HUES64 (cell line): ENCODE data around the gene CCDC68.

Experiments
- H3K27ac ChIP-seq: 2 replicates; pipeline ENCODE4 v1.7.0; 2013; ENCODE audit warnings: low read depth, low read length, inconsistent platforms
- H3K27me3 ChIP-seq: 2 replicates; pipeline ENCODE4 v1.6.1; 2013; ENCODE audit warnings: mild to moderate bottlenecking, low read length; ENCODE audit not compliant: insufficient read depth
- H3K36me3 ChIP-seq: 2 replicates; pipeline ENCODE4 v1.6.1; 2013; ENCODE audit warnings: mild to moderate bottlenecking, low read length; ENCODE audit not compliant: insufficient read depth
- H3K4me1 ChIP-seq: 2 replicates; pipeline ENCODE4 v1.6.1; 2013; ENCODE audit warnings: mild to moderate bottlenecking, low read length, moderate library complexity; ENCODE audit not compliant: insufficient read depth
- H3K4me3 ChIP-seq: 2 replicates; pipeline ENCODE4 v1.5.1; 2013; ENCODE audit warnings: mild to moderate bottlenecking, low read length, moderate library complexity
- H3K9ac ChIP-seq: 2 replicates; pipeline ENCODE4 v1.6.1; 2013; ENCODE audit warnings: mild to moderate bottlenecking, low read depth, low read length
- H3K9me3 ChIP-seq: 2 replicates; pipeline ENCODE4 v1.6.1; 2013; ENCODE audit warnings: low read depth, low read length; ENCODE audit not compliant: insufficient read depth
- WGBS: fragments of 150-250, 120-280 bp; methylation state at CpG from one replicate; pipeline ENCODE4 v1.1.7; 2013; ENCODE audit warnings: missing lambda C conversion rate; 5-methylcytosine and 5-hydroxymethylcytosine counted together

Gene CCDC68

GRCh38 chr18:54888378-54888777, 70.9 kb downstream of the CCDC68 start:
- no peaks in the 10 kb centered on the region for H3K9me3 ChIP-seq
- no peak overlapping the region for H3K27ac ChIP-seq
- no peak overlapping the region for H3K9ac ChIP-seq
- no peak overlapping the region for H3K4me3 ChIP-seq
- H3K27me3 ChIP-seq = no peaks in the 10 kb centered on the region
- H3K36me3 ChIP-seq = no peaks in the 10 kb centered on the region
- no peaks in the 10 kb centered on the region for H3K4me1 ChIP-seq
- WGBS = 82% methylated on average over 1 of the region's 2 CpGs

GRCh38 chr18:54883816-54884604, 75.3 kb downstream of the CCDC68 start:
- 97% methylated on average over 6 of the region's 6 CpGs for WGBS
- Histone ChIP-seq H3K9ac (no peak overlapping the region), H3K4me1 (peaks cover 6% of the 10 kb centered on the region; the same call in 1 of the 2 replicates), H3K27me3 (no peaks in the 10 kb centered on the region), H3K4me3 (no peak overlapping the region), H3K36me3 (no peaks in the 10 kb centered on the region), H3K9me3 (no peaks in the 10 kb centered on the region), H3K27ac (no peak overlapping the region)

- 66% methylated on average over 4 of the region's 4 CpGs for WGBS
These were observed 76.9 kb downstream of the CCDC68 start for GRCh38 chr18:54882318-54882717.

GRCh38 chr18:54881229-54881768, 78.0 kb downstream of the CCDC68 start:
- Histone ChIP-seq H3K9ac (no peak overlapping the region), H3K36me3 (no peaks in the 10 kb centered on the region), H3K9me3 (no peaks in the 10 kb centered on the region), H3K27me3 (no peaks in the 10 kb centered on the region), H3K4me1 (peaks cover 6% of the 10 kb centered on the region; the same call in 1 of the 2 replicates), H3K27ac (no peak overlapping the region), H3K4me3 (no peak overlapping the region)
- 91% methylated on average over 6 of the region's 6 CpGs for WGBS

More at GRCh38 chr18:54882318-54882717, 76.9 kb downstream of the CCDC68 start:
- no peaks in the 10 kb centered on the region for H3K9me3 ChIP-seq
- peaks cover 6% of the 10 kb centered on the region; the same call in 1 of the 2 replicates for H3K4me1 ChIP-seq
- no peak overlapping the region for H3K27ac ChIP-seq
- no peak overlapping the region for H3K4me3 ChIP-seq
- no peak overlapping the region for H3K9ac ChIP-seq
- H3K27me3 ChIP-seq = no peaks in the 10 kb centered on the region
- no peaks in the 10 kb centered on the region for H3K36me3 ChIP-seq

GRCh38 chr18:54880395-54881105, 78.7 kb downstream of the CCDC68 start:
- Histone ChIP-seq H3K9me3 (no peaks in the 10 kb centered on the region), H3K4me1 (peaks cover 6% of the 10 kb centered on the region; the same call in 1 of the 2 replicates), H3K27me3 (no peaks in the 10 kb centered on the region), H3K36me3 (no peaks in the 10 kb centered on the region), H3K4me3 (no peak overlapping the region), H3K9ac (no peak overlapping the region), H3K27ac (no peak overlapping the region)
- WGBS = 69% methylated on average over 5 of the region's 5 CpGs

- H3K4me3 ChIP-seq = no peak overlapping the region
- no peaks in the 10 kb centered on the region for H3K9me3 ChIP-seq
- H3K27me3 ChIP-seq = no peaks in the 10 kb centered on the region
- 66% methylated on average over 4 of the region's 4 CpGs for WGBS
- H3K27ac ChIP-seq = no peak overlapping the region
- H3K9ac ChIP-seq = no peak overlapping the region
- no peaks in the 10 kb centered on the region for H3K36me3 ChIP-seq
- peaks cover 6% of the 10 kb centered on the region; the same call in 1 of the 2 replicates for H3K4me1 ChIP-seq
These were observed 79.6 kb downstream of the CCDC68 start for GRCh38 chr18:54879691-54880090.

GRCh38 chr18:54878659-54879358, 80.5 kb downstream of the CCDC68 start:
- 90% methylated on average over 2 of the region's 3 CpGs for WGBS
- no peaks in the 10 kb centered on the region for H3K36me3 ChIP-seq
- H3K4me1 ChIP-seq = peaks cover 6% of the 10 kb centered on the region; the same call in 1 of the 2 replicates
- no peaks in the 10 kb centered on the region for H3K27me3 ChIP-seq
- H3K9ac ChIP-seq = no peak overlapping the region
- H3K27ac ChIP-seq = no peak overlapping the region
- no peak overlapping the region for H3K4me3 ChIP-seq
- no peaks in the 10 kb centered on the region for H3K9me3 ChIP-seq

- Histone ChIP-seq H3K4me1 (peaks cover 6% of the 10 kb centered on the region; the same call in 1 of the 2 replicates), H3K9ac (no peak overlapping the region), H3K9me3 (no peaks in the 10 kb centered on the region), H3K27ac (no peak overlapping the region), H3K27me3 (no peaks in the 10 kb centered on the region), H3K4me3 (no peak overlapping the region), H3K36me3 (no peaks in the 10 kb centered on the region)
- WGBS = 84% methylated on average over 2 of the region's 2 CpGs
These were observed 81.1 kb downstream of the CCDC68 start for GRCh38 chr18:54878159-54878622.

GRCh38 chr18:54877076-54877475, 82.2 kb downstream of the CCDC68 start:
- no peak overlapping the region for H3K27ac ChIP-seq
- no peaks in the 10 kb centered on the region for H3K9me3 ChIP-seq
- H3K27me3 ChIP-seq = no peaks in the 10 kb centered on the region
- no peaks in the 10 kb centered on the region for H3K36me3 ChIP-seq
- no peak overlapping the region for H3K4me3 ChIP-seq
- H3K4me1 ChIP-seq = peaks cover under 1% of the 10 kb centered on the region; the same call in 1 of the 2 replicates
- no peak overlapping the region for H3K9ac ChIP-seq
- WGBS = 95% methylated on average over 1 of the region's 1 CpG

GRCh38 chr18:54875063-54875462, 84.2 kb downstream of the CCDC68 start:
- Histone ChIP-seq H3K36me3 (no peaks in the 10 kb centered on the region), H3K27me3 (no peaks in the 10 kb centered on the region), H3K4me3 (no peak overlapping the region), H3K9ac (no peak overlapping the region), H3K4me1 (no peaks in the 10 kb centered on the region), H3K9me3 (no peaks in the 10 kb centered on the region), H3K27ac (no peak overlapping the region)
- WGBS = 94% methylated on average over 3 of the region's 3 CpGs
